ES-I3 (cell line): ENCODE results near the gene ZPLD1.

Experiments
- H3K36me3 ChIP-seq: 2 replicates; pipeline ENCODE4 v1.6.1; 2013; ENCODE audit warnings: mild to moderate bottlenecking, low read length, control low read depth, moderate library complexity; ENCODE audit not compliant: insufficient read depth
- H3K4me1 ChIP-seq: 2 replicates; pipeline ENCODE4 v1.6.1; 2013; ENCODE audit warnings: mild to moderate bottlenecking, control low read depth, low read length; ENCODE audit not compliant: insufficient read depth
- H3K9ac ChIP-seq: 2 replicates; pipeline ENCODE4 v1.6.1; 2013; ENCODE audit warnings: low read depth, mild to moderate bottlenecking, low read length, moderate library complexity
- H3K9me3 ChIP-seq: 2 replicates; pipeline ENCODE4 v1.6.1; 2013; ENCODE audit warnings: mild to moderate bottlenecking, low read length, moderate library complexity; ENCODE audit not compliant: control insufficient read depth, insufficient read depth

ZPLD1 gene

DNA sequence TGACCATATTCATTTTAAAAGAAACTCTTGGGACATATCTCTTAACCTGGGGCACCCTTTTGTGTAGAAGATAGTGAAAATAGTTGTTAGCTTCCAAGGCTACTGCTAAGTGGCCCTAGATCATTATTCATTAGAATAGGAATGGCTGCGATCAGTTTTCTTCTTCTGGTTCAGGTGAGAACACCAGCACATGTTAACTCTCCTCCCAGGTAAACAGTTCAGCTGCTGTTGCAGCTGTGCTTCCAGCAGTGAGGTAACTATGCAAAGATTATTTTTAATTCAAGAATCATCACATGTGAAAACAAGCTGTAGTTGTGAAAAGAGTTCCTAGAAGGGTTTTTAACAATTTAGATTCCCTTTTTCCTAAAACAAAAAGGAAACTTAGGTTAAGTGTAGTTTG is 43.3 kb downstream of the ZPLD1 start:
- Histone ChIP-seq H3K9ac (no peak overlapping the region), H3K4me1 (no peaks in the 10 kb centered on the region), H3K9me3 (no peaks in the 10 kb centered on the region), H3K36me3 (no peaks in the 10 kb centered on the region)

DNA sequence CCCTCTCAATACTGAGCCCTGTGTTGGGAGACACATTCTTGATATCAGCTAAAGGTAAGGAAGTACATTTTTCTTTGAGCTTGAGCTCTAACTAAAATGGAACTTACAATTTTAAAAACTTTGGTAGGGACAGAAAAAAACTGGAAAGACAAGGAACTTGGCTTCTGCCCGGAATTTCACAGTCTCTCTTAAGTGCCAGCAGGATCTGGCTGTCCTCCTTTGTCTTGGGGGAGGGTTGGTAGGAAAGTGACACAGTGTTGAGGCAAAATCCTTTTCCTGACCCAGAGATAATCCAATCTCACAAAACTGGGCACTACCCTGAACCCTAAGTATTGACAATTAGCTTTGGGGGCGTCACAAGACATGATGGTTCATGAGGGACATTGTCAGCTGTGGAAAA is 45.3 kb downstream of the ZPLD1 start:
- Histone ChIP-seq H3K9me3 (no peaks in the 10 kb centered on the region), H3K9ac (no peak overlapping the region), H3K36me3 (no peaks in the 10 kb centered on the region), H3K4me1 (no peaks in the 10 kb centered on the region)

DNA sequence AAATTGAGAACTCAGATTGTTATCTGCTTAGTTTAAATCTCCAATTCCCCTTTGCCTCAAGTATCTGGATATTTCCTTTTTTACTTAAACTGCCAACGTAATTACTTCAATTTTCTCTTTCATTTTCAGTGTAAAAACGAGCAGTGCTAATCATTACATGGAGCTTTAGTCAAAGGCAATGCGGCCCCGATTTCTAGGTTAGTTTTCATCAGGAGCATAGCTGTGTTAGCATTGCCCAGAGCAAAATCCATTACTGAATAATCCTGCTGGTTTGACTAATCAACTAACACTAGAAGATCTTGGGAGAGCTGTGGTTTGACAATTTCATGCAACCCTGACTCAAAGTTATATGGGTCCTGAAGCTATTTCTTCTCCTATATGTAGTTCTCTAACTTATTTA is 46.2 kb downstream of the ZPLD1 start:
- no peaks in the 10 kb centered on the region for H3K4me1 ChIP-seq
- no peaks in the 10 kb centered on the region for H3K36me3 ChIP-seq
- no peak overlapping the region for H3K9ac ChIP-seq
- H3K9me3 ChIP-seq, result no peaks in the 10 kb centered on the region

DNA sequence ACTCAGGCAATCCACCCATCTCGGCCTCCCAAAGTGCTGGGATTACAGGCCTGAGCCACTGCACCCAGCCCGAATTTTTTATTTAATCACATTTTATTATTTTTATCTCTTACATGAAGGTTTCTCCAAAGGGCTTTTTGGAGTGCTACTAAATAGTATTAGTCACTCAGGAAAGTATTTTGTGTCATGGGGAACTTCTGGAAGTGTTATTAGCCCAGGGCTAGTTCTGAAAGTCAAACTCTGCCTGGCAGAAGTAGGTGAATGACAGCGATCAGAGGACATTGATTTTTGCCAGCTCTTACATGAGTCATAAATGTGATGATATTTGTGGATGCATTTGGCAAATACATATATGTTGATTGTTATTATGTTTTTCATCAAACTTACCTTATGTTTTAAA is 48.7 kb downstream of the ZPLD1 start:
- H3K36me3 ChIP-seq, result no peaks in the 10 kb centered on the region
- no peaks in the 10 kb centered on the region; the same call in 1 of the 2 replicates for H3K9me3 ChIP-seq
- no peak overlapping the region for H3K9ac ChIP-seq
- no peaks in the 10 kb centered on the region for H3K4me1 ChIP-seq

DNA sequence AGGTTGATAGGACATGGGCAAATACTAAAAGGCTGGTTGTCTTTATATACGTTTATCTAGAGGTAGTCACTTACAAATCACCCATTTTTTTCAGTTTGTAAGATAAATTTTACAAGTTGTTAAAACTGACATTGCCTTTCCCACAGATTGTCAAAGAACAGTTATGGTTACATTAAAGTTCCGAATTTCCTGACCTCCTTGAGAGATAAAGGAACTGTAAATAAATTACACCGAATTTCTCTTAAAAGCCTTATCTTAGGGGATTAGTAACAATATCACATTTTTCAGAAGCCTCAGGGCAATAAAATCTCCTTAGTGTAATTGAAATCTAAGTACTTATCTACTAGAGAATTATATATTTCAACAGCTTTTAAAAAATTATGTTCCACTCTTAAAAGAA is 49.5 kb downstream of the ZPLD1 start:
- no peaks in the 10 kb centered on the region; the same call in 1 of the 2 replicates for H3K9me3 ChIP-seq
- H3K36me3 ChIP-seq, result no peaks in the 10 kb centered on the region
- no peaks in the 10 kb centered on the region for H3K4me1 ChIP-seq
- no peak overlapping the region for H3K9ac ChIP-seq

DNA sequence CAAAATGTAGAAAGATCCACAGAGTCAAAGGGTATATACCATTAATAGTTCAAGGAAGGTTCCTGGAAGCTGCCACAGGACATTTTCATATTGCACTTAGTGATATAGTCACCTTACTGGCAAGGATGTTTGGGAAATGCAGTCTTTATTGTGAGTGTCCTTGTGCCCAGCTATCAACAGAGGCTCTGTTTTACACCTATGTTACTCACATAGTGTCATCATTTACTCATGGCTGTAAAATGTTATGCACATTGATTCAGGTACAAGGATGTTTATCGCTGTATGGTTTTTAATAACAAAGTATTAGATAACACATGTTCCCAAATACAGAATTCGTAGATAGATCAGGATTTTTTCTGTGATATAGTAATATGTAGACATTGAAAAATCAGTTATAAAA is 50.9 kb downstream of the ZPLD1 start:
- Histone ChIP-seq H3K36me3 (no peaks in the 10 kb centered on the region), H3K9ac (no peak overlapping the region), H3K4me1 (no peaks in the 10 kb centered on the region), H3K9me3 (no peaks in the 10 kb centered on the region; the same call in 1 of the 2 replicates)

DNA sequence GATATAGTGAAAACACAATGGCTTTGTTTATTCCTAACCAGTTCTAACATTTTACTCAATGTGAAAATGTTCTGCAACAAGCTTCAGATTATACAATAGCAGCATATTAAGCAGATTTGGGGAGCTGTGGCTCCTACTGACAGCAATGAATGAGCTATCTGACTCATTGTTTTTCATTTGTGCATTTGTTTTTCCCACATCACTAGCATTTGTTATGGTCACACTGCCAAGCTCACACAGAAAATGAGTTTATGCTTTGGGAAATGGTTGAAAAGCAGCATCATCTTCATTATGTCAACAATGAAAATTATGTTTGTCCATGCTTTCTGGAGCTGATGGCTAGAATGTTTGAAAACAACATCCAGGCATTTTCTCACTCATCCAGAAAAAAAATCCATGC is 53.5 kb downstream of the ZPLD1 start:
- Histone ChIP-seq H3K36me3 (no peaks in the 10 kb centered on the region), H3K4me1 (no peaks in the 10 kb centered on the region), H3K9ac (no peak overlapping the region), H3K9me3 (no peaks in the 10 kb centered on the region; the same call in 1 of the 2 replicates)

DNA sequence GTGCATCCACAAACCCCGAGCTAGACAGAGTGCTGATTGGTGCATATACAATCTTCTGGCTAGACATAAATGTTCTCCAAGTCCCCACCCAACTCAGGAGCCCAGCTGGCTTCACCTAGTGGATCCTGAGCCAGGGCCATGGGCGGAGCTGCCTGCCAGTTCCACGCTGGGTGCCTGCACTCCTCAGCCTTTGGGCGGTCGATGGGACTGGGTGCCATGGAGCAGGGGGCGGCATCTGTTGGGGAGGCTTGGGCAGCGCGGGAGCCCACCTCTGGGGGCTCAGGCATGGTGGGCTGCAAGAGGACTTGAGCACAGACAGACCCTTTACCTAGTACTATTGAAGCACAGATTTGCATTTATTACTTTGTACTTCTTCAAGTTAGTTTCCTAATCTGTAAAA is 57.5 kb downstream of the ZPLD1 start:
- Histone ChIP-seq H3K9me3 (no peaks in the 10 kb centered on the region), H3K9ac (no peak overlapping the region), H3K36me3 (no peaks in the 10 kb centered on the region), H3K4me1 (no peaks in the 10 kb centered on the region)

DNA sequence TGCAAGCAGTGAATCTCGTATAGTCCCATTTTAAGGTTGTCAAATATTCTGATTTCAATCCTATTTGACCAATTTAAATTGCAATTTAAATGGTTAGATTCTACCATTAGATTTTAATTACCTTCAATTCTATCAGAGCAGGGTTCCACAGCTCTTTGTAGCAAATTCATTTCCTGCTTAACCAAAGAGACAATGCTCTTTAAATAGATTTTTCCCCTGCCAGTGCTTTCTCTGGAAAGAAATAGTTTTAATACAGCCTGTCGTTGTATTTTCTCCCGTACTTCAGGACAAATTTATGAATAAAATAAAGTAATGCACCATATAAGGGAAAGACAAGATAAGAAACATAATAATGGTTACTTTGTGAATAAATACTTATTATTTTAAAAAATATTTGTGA is 62.8 kb downstream of the ZPLD1 start:
- Histone ChIP-seq H3K9me3 (no peaks in the 10 kb centered on the region), H3K36me3 (no peaks in the 10 kb centered on the region), H3K9ac (no peak overlapping the region), H3K4me1 (no peaks in the 10 kb centered on the region)

DNA sequence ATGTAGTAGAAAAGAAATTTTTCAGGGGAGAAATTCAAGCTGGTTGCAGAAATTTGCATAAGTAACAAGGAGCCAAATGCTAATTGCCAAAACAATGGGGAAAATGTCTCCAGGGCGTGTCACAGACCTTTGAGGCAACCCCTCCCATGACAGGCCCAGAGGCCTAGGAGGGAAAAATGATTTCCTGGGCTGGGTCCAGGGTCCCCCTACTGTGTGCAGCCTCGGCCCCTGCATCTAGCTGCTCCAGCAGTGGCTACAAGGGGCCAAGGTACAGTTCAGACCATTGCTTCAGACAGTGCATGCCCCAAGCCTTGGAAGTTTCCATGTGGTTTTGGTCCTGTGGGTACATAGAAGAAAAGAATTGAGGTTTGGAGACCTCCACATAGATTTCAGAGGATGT is 70.7 kb downstream of the ZPLD1 start:
- H3K9me3 ChIP-seq, result peaks cover 4% of the 10 kb centered on the region; the same call in 1 of the 2 replicates
- no peaks in the 10 kb centered on the region for H3K4me1 ChIP-seq
- H3K9ac ChIP-seq, result no peak overlapping the region
- no peaks in the 10 kb centered on the region for H3K36me3 ChIP-seq

DNA sequence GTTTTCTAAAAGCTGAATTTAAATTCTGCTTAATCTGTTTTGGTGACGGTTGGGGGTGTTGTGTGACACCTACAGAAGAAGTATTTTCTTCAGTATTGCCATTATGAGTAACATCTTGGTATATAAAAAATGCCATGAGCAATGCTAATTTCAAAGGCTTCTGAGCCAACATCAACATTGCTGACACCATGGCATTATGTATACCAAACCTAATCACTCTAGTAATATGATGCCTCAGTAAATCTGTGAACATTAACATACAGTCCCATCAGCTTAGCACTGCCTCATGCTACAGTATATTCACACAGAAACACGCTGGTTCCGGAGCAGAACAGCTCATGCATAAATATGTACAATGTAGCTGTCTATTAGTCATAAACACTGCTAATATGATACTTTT is 75.8 kb downstream of the ZPLD1 start:
- Histone ChIP-seq H3K4me1 (peaks cover 3% of the 10 kb centered on the region; the same call in 1 of the 2 replicates), H3K9me3 (peaks cover 4% of the 10 kb centered on the region; the same call in 1 of the 2 replicates), H3K36me3 (no peaks in the 10 kb centered on the region), H3K9ac (no peak overlapping the region)

DNA sequence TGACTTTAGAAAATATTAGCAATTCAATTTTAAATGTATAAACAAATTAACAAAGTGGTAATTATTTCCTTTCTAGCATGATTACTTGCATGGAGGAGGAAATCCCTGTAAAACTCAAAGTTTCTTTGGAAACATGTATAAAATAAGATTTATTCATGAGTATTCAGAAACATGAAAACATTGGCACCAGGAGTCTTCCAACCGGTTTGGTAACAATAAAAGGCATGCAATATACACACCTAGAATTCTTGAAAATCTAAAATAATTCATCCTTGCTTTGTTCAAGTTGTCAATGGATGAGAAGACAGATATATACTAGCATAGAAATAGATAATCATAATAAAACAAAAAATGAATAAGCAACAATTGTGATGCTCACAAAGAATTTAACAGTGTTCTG is 76.4 kb downstream of the ZPLD1 start:
- Histone ChIP-seq H3K4me1 (peaks cover 3% of the 10 kb centered on the region; the same call in 1 of the 2 replicates), H3K9ac (no peak overlapping the region), H3K36me3 (no peaks in the 10 kb centered on the region), H3K9me3 (peaks cover 4% of the 10 kb centered on the region; the same call in 1 of the 2 replicates)

DNA sequence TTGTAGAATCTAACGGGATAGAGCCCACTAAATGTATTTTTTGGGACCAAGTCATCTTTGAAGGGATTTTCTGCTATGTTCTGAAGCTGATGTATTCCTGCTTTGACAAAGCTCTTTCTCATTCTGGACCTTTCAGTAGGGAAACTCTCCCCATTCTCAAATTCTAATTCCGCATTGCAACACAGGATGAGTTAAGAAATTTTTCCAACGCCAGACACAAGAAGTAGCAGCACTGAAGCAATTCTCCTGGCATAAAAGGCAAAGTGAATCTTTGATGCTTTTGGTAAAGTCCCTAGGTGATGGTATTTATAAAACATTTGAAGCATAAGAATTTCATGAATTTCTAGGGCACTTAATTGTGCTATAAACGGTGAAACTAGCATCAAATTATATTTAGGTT is 76.8 kb downstream of the ZPLD1 start:
- Histone ChIP-seq H3K9ac (no peak overlapping the region), H3K4me1 (peaks cover 3% of the 10 kb centered on the region; the same call in 1 of the 2 replicates), H3K9me3 (peaks cover under 1% of the 10 kb centered on the region; the same call in 1 of the 2 replicates), H3K36me3 (no peaks in the 10 kb centered on the region)

DNA sequence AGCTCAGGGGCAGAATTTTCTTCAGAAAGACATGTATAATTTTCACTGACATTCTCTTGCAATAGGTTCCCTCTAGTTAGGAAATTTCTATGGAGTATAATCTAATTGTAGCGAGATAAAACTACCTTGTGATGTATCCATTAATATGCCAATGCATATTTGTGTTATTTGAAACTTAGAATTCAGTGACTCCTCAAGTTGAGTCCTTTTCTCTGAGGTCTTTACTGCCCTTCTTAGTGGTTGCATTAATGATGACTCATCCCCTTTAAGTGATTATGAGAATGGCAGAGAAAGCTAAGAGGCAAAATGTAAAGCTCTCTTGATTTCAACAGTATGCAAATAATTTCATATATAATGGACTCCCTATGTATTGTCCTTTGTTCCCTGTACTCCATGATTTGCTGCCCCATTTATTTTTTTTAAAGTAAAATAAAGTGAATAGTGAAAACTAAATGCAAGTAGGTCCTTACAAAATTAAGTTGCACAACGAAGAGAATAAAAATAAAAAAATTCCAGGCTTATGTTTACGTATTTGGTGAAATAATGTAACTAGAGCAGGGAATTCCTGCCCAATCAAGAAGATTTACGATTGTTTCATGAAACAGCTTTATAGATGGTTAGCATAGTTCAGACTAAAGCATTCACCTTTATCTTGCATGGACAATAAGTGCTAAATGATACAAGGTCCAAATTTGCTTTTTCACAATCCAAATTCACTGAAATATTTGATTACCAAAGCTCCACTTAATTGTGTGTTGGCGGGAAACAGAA is 78.1 kb downstream of the ZPLD1 start:
- H3K9ac ChIP-seq, result no peak overlapping the region

DNA sequence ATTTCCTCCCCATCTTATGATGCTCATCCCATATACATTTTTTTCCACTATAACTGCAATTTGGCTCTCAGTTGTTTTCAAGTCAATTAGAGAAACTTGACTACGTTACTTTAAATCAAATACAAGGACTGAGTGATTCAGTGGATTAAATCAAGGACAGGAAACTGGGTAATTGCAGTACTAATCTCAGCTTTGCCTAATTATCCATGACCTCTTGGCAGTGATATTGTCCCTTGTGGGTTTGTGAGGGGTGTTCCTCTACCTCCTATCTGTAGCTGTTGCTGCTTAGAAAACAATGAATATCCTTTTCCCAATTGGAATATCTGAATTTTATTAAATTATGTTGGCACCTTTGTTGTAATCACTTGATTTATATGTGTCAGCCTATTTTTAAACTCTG is 79.4 kb downstream of the ZPLD1 start:
- Histone ChIP-seq H3K9me3 (no peaks in the 10 kb centered on the region), H3K36me3 (no peaks in the 10 kb centered on the region), H3K9ac (no peak overlapping the region), H3K4me1 (peaks cover 3% of the 10 kb centered on the region; the same call in 1 of the 2 replicates)

More for the DNA sequence above, 78.1 kb downstream of the ZPLD1 start:
- Histone ChIP-seq H3K4me1 (peaks cover 3% of the 10 kb centered on the region; the same call in 1 of the 2 replicates), H3K9me3 (no peaks in the 10 kb centered on the region), H3K36me3 (no peaks in the 10 kb centered on the region)
